HG02852 (cell line): ENCODE results near the gene ZNF574.

Source experiments
- ATAC-seq: cut with Tn5 transposase; IDR thresholded peaks from one replicate; pipeline ENCODE4 v1.9.1; 2021; ENCODE audit warnings: mild to moderate bottlenecking, moderate library complexity; ENCODE audit not compliant: unreplicated experiment

Gene ZNF574

DNA sequence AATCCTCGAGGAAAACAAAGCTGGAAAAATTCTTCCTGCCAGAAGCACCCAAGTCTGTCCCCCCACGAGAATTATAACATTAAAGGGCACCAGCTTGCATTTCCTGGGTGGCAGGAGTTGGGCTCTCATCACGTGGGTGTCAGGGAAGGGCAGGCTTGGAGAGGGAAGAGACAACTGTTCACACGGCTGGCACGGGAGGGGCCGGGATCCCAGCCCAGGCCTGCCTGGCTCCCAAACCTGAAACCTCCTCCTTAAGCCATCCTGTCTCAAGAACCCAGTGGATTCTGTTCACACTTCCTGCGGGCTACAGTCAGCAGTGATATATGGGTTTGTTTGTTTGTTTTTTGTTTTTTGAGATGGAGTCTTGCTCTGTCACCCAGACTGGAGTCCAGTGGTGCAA is 18.1 kb upstream of the ZNF574 start:
- no peak for ATAC-seq

- ATAC-seq = no peak
Observed at GRCh38 chr19:42059196-42059595, 16.8 kb upstream of the ZNF574 start.

- ATAC-seq = no peak
Observed at GRCh38 chr19:42060117-42060516, 15.8 kb upstream of the ZNF574 start.

DNA sequence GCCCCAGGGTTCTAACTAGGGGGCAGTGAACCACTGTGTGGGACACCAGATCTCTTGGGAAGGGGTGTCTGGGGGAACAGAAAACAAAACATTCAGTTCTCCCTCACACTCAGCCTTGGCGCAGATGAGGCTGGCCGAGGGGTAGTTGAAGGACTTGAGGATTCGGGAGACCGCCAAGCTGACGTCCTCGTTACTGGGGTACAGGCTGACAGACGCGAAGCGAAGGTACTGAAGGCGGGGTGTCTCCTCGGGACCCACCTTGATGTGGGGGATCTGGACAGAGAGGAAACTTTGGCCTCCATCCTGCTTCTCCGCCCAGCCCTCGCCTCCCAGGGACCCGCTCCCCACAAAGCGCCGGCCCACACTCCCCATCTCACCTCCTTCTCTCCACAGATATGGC is 13.6 kb upstream of the ZNF574 start:
- ATAC-seq = no peak

GRCh38 chr19:42064432-42064831 is 11.5 kb upstream of the ZNF574 start:
- ATAC-seq = no peak

- ATAC-seq = no peak
Observed at GRCh38 chr19:42065051-42065450, 10.9 kb upstream of the ZNF574 start.

GRCh38 chr19:42065511-42065910 is 10.5 kb upstream of the ZNF574 start:
- ATAC-seq = no peak

- ATAC-seq = no peak
Observed at GRCh38 chr19:42066075-42066754, 9.8 kb upstream of the ZNF574 start.

DNA sequence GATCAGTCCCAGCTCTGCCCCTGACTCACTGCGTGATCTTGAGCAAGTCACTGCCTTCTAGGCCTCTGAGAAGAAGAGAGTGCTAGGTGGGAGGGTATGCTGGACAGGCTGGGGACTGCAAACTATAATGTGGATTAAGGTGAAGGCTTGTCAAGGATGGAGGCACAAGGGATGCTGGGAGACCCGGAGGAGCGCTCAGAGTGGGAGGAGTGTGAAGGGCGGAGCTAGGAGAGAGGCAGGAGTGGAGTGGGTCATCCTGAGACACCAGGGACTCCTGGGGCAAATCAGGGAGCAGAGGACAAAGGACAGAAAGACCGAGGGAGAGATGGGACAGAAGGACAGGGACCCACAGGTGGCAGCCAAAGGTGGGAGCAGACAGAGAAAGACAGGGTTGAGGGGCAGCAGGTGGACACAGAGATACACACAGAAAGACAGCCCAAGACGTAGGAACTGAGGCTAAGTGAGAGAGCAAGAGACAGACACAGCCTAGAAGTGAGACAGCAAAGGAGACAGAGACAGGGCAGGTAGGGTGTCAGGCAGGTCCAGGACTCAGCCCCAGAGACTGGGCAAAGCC is 8.6 kb upstream of the ZNF574 start:
- ATAC-seq = no peak

- ATAC-seq = no peak
Observed at GRCh38 chr19:42068361-42068755, 7.6 kb upstream of the ZNF574 start.

DNA sequence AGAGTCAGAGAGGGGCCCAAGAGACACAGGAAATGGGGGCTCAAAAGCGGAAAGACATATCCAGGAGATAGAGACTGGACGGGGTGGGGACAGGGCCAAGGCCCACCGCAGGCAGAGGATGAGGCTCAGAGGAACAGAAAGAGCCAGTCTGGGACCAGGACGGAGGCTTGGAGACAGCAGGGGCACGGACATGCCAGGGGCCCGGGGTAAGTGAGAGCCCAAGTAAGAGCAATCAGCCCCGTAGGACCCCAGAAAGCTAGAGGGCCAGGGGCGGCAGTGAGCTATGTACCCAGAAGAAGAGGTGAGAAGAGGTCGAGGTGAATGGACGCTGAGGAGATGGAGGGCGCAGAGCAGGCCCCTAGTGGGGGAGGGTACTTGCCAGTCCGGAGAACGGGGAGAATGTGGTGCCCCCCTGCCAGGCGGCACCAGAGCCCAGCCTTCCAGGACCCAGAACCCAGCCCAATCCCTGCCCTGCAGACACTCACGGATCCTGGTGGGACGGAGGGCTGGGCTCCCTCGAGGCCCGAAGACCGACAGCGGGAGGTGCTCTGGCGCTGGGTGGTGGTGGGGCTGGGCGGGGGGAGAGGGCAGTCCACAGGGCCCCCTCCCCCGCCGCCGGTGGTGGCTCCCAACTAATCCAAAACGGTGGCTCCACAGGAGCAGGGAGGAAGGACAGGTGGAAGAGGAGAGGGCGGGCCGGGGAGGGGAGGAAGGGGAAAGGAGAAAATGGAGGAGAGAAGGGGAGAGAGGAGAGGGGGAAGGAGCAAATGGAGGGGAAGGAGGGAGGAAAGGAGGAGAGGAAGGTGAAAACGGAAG is 7.0 kb upstream of the ZNF574 start:
- ATAC-seq = no peak

DNA sequence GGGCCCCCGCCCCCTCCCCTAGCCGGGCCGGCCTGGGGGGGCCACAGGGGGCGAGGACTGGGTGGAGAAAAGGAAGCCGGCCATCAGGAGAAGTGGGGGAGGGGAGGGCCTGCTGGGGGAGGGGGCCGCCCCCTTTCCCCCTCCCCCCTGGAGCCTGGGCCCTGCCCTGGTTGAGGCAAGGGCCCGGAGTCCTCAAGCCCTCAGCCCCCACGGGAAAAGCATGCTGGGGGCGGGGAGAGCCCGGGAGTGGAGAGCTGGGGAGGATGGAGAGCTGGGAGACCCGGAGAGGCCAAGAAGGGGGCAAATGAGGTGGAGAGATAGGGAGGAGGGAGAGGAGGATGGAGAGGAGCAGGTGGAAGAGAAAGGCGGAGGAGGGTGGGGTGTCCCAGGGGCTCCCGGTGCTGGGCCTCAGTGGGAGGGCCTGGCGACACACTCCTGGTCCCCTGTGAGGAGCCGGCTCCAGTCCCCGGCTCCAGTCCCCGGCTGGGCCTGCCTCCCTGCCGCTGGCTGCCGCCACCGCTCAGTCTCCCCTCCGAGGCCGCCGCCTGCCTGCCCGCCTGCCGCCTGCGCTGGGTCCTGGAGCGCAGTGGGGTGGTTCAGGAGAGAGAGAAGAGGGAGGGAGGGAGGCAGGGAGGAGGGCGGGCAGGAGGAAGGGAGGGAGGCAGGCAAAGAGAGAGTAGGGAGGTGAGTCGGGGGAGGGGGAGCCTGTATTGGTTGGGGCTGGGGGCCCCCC is 6.2 kb upstream of the ZNF574 start, which contains the start of gene GRIK5:
Gene GRIK5 (minus strand): TSS at position 588 of the 733 bp plus-strand sequence. CDS start 4,436 bp downstream, outside the sequence.
- ATAC-seq = no peak

DNA sequence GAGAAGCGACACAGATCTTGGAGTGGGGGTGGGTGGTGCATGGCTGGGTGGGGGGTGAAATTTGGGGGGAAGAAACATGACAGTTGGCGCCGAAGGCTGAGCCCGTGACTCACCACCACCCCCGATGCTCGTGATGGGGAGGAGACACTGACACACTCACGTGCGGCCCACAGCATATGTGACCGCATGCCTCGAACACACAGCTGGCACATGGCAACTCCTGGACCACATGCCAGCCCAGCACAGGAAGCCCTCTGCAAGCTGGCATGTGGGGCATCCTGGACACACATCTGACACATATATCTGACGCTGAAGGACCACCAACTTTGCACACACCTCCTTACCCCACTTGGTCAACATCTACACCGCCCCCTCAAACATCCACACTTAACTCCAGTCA is 4.7 kb upstream of the ZNF574 start:
- ATAC-seq = no peak

DNA sequence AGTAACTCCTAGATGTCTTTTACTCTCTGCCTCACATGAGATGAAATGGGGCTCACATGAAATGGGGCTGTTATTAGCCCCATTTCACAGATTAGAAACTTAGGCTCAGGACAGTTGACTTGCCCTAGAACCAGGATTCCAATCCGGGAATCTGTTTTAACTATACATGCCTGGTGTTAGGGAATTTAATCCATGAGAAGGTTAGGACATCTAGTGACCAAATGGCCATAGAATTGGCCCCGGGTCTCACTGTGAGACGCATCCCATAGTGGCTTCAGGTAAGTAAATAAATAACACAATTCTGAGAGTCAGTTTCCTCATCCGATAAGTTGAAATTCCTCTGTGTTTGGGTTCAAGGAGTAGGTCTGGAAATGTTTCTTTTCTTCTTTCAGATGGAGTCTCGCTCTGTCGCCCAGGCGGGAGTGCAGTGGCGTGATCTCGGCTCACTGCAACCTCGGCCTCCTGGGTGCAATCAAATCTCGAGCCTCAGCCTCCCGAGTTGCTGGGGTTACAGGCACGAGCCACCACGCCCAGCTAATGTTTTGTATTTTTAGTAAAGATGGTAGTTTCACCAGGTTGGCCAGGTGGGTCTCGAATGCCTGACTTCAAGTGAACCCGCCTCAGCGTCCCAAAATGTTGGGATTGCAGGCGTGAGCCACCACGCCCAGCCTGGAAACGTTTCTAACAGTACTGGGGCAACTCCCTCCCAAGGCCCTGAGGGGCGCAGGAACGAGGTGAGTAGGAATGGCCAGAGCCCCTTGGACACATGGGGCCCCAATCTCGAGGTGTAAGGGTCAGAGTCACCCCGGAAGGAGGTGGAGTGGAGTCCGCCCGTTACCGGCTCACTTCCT is 1.2 kb upstream of the ZNF574 start:
- ATAC-seq = no peak

GRCh38 chr19:42075364-42075615 is 676 bp upstream of the ZNF574 start:
- ATAC-seq = no peak

GRCh38 chr19:42076380-42076944 is 496 bp downstream of the ZNF574 start:
- no peak for ATAC-seq

GRCh38 chr19:42078058-42078457 is 2.1 kb downstream of the ZNF574 start:
- ATAC-seq = no peak

DNA sequence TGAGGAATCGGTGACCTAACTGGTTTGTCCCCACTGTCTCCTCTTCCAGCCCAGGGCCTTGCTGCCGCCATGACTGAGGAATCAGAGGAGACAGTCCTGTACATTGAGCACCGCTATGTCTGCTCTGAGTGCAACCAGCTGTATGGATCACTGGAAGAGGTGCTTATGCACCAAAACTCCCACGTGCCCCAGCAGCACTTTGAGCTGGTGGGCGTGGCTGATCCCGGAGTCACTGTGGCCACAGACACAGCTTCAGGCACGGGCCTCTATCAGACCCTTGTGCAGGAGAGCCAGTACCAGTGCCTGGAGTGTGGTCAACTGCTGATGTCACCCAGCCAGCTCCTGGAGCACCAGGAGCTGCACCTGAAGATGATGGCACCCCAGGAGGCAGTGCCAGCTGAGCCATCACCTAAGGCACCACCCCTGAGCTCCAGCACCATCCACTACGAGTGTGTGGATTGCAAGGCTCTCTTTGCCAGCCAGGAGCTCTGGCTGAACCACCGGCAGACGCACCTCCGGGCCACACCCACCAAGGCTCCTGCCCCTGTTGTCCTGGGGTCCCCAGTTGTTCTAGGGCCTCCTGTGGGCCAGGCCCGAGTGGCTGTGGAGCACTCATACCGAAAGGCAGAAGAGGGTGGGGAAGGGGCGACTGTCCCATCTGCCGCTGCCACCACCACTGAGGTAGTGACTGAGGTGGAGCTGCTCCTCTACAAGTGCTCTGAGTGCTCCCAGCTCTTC is 2.7 kb downstream of the ZNF574 start:
- no peak for ATAC-seq

GRCh38 chr19:42079276-42079669 is 3.3 kb downstream of the ZNF574 start:
- no peak for ATAC-seq
